Chondrocyte (in vitro differentiated cells): ENCODE data around the gene PFKFB1. TPM values are rescaled to one million over a fixed set of nuclear protein-coding genes. Genes with fewer than 3 reads are reported as not detected.
"Not testable (repeated sequence)": the region's sequence is repeated elsewhere in the genome, so short reads cannot be mapped to it uniquely, and the experiment has no call there.

Experiments used
- DNase-seq: peaks from one replicate; pipeline ENCODE4 v3.0.0; 2021; ENCODE audit warnings: mixed read lengths, low spot score
- H3K27ac Mint-ChIP-seq: one replicate; pipeline ENCODE4 v1.8.0; 2021; ENCODE audit warnings: mild to moderate bottlenecking, moderate library complexity, mixed read lengths; ENCODE audit not compliant: unreplicated experiment
- H3K27me3 Mint-ChIP-seq: 2 replicates; pipeline ENCODE4 v1.8.0; 2021; ENCODE audit warnings: low read depth, mixed read lengths
- H3K36me3 Mint-ChIP-seq: 2 replicates; pipeline ENCODE4 v1.8.0; 2021; ENCODE audit warnings: low read depth, mixed read lengths
- H3K4me1 Mint-ChIP-seq: 2 replicates; pipeline ENCODE4 v1.8.0; 2021; ENCODE audit warnings: low read depth, mild to moderate bottlenecking, mixed read lengths
- H3K4me3 Mint-ChIP-seq: one replicate; pipeline ENCODE4 v1.8.0; 2021; ENCODE audit warnings: mild to moderate bottlenecking, moderate library complexity, mixed read lengths; ENCODE audit not compliant: unreplicated experiment
- H3K9me3 Mint-ChIP-seq: 2 replicates; pipeline ENCODE4 v1.8.0; 2021; ENCODE audit warnings: low read depth, mixed read lengths
- CTCF ChIP-seq: fragments of 200-600 bp; sonication (generic); IDR thresholded peaks from 2 replicates; pipeline ENCODE4 v1.5.0; 2021; ENCODE audit warnings: antibody characterized with exemption, mild to moderate bottlenecking, moderate library complexity
- total RNA-seq: library from RNA; stranded (reverse); gene quantifications from 3 replicates; pipeline ENCODE4 v1.2.1, GENCODE V29; 2021

Gene PFKFB1
- total RNA-seq, 1 donor from 2014 or later: 0.25 TPM

GRCh38 chrX:54994668-54995351 is 822 bp upstream of the PFKFB1 start:
- Mint-ChIP-seq H3K36me3 (no peaks in the 10 kb centered on the region), H3K9me3 (peaks cover 7% of the 10 kb centered on the region), H3K27me3 (no peaks in the 10 kb centered on the region), H3K4me1 (peaks cover 6% of the 10 kb centered on the region), H3K4me3 (no peak overlapping the region), H3K27ac (no peak overlapping the region)
- no peak for TF ChIP-seq CTCF
- no peak for DNase-seq

- no peak overlapping the region for H3K27ac Mint-ChIP-seq
- H3K4me3 Mint-ChIP-seq: no peak overlapping the region
- no peak for DNase-seq
- H3K27me3 Mint-ChIP-seq: no peaks in the 10 kb centered on the region
- no peaks in the 10 kb centered on the region for H3K4me1 Mint-ChIP-seq
- no peak for TF ChIP-seq CTCF
- H3K36me3 Mint-ChIP-seq: no peaks in the 10 kb centered on the region
- peaks cover 5% of the 10 kb centered on the region for H3K9me3 Mint-ChIP-seq
Measured at GRCh38 chrX:54992911-54993622, 921 bp downstream of the PFKFB1 start.

- Mint-ChIP-seq H3K9me3 (peaks cover 8% of the 10 kb centered on the region), H3K27me3 (no peaks in the 10 kb centered on the region), H3K36me3 (no peaks in the 10 kb centered on the region), H3K4me3 (no peak overlapping the region), H3K27ac (no peak overlapping the region), H3K4me1 (no peaks in the 10 kb centered on the region)
- no peak for DNase-seq
- TF ChIP-seq CTCF: no peak
Measured at GRCh38 chrX:54991706-54992105, 2.3 kb downstream of the PFKFB1 start.

GRCh38 chrX:54983306-54983705 is 10.7 kb downstream of the PFKFB1 start:
- peaks cover 20% of the 10 kb centered on the region for H3K9me3 Mint-ChIP-seq
- DNase-seq, H3K27me3 Mint-ChIP-seq, H3K4me3 Mint-ChIP-seq, H3K27ac Mint-ChIP-seq, H3K4me1 Mint-ChIP-seq, H3K36me3 Mint-ChIP-seq: not testable (repeated sequence)

GRCh38 chrX:54980334-54980733 is 13.7 kb downstream of the PFKFB1 start:
- no peak for TF ChIP-seq CTCF
- Mint-ChIP-seq H3K27me3 (peaks cover 1% of the 10 kb centered on the region), H3K9me3 (peaks cover 26% of the 10 kb centered on the region), H3K27ac (no peak overlapping the region), H3K36me3 (no peaks in the 10 kb centered on the region), H3K4me3 (no peak overlapping the region), H3K4me1 (no peaks in the 10 kb centered on the region)
- no peak for DNase-seq
